HG02943 (cell line): ENCODE results near the gene EPS8.

Source experiments
- ATAC-seq: cut with Tn5 transposase; IDR thresholded peaks from one replicate; pipeline ENCODE4 v1.9.1; 2021; ENCODE audit warnings: mild to moderate bottlenecking, low read depth, moderate library complexity; ENCODE audit not compliant: unreplicated experiment

EPS8 gene

DNA sequence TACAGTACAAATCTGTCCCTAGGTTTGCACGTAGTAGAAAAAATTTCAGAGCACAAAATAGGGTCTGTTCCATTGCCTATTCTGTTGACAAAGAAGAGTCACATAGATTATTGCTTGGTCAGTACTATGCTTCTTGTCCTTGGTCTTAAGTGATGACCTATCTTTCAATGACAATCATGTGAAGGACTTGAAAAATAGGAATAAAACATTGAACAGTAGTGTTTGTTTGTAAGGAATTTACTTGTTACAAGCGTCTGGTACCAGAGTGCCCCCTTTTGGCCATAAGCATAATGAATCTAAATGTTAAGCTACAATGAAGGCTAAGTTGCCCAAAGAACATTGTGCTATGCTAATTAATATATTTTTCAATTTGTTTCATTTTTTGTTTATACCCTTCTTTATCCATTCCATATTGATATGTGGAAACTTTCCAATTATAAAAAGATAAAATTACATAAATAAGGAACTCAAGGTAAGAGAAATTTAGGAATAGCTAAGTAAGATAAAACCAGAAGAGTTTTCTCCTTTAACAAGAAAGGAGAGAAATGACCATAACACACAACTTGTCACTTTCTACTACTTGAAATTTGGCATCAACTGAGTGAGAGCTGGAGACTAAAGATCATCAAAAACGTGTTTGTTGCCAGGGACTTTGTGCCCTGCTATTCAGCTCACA lies 204.7 kb downstream of the EPS8 start:
- no peak for ATAC-seq

DNA sequence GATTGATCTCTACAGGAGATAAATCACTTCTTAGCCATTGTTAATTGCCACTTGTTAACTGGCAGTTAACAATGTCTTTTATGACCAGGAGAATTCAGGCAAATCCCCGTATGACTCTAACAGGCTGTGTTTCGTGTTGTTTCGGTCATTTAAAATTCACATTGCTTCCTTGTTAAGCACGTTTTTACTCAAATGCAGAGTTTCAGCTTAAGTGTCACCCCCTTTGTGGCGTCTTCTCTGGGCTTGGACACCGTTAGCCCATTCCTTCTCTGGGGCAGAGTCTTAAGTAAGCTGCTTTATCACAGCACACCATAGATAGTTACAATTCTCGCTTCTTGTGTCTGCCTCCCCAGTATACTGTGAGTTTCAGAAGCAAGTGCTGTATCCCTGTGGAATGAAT lies 205.4 kb downstream of the EPS8 start:
- no peak for ATAC-seq

DNA sequence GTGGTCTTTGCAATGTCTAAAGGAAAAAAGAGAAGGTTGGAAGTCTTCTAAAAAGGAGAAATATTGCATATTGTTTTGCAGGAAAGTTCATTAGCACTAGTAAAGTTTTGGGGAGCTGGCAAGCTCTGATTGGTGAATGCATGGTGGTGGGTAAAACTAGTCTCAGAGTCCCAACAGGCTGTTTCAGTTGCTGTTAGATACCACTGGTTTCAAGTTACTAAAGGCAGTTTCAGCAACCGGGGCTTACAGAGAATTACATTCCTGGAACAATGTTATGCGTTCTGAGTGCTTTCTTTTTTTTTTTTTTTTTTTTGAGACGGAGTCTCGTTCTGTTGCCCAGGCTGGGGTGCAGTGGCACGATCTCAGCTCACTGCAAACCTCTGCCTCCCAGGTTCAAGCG lies 208.2 kb downstream of the EPS8 start:
- no peak for ATAC-seq

DNA sequence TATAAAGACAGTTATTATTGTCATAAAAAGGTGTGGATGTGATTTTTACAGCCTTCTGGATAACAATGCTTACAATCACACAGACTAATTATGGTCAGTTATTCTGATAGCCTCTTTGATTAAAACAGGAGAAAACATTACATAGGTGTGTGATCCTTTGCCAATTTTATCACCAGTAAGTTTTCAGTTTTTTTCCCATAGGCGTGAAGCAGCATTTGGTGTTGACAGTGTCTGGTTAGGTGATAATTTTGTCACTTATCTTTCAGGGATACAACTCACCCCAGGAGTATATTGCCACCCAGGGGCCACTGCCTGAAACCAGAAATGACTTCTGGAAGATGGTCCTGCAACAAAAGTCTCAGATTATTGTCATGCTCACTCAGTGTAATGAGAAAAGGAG lies 208.8 kb downstream of the EPS8 start:
- ATAC-seq, result no peak

GRCh38 chr12:15575671-15576541 lies 213.3 kb downstream of the EPS8 start:
- no peak for ATAC-seq

DNA sequence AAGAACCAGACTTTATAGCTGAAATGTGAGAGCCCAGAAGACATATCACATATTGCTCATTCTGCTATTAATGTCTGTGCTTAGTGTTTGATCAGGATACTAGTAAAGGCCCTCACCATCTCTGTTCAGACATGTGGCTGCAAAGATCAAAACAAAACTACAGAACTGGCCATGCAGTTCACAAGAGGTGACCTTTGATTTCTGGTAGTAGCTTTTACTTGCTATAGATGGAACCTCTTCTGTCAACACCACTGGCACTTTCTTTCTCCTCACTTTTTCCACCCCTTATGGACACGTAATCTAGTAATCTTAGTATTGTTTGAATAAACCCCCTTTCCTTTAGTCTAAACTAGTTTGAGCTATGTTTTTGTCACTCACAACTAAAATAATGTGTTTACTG lies 214.8 kb downstream of the EPS8 start:
- no peak for ATAC-seq
